GM18499 (cell line): ENCODE results near the gene CCDC121.
"Not testable (repeated sequence)": the region's sequence is repeated elsewhere in the genome, so short reads cannot be mapped to it uniquely, and the experiment has no call there.

Experiments
- ATAC-seq: cut with Tn5 transposase; IDR thresholded peaks from one replicate; pipeline ENCODE4 v1.9.1; 2021; ENCODE audit warnings: moderate number of reproducible peaks; ENCODE audit not compliant: insufficient read depth, unreplicated experiment

CCDC121 gene

GRCh38 chr2:27638037-27638637 is 9.3 kb upstream of the CCDC121 start:
- ATAC-seq, result no peak

GRCh38 chr2:27636766-27637165 is 8.0 kb upstream of the CCDC121 start:
- no peak for ATAC-seq

- ATAC-seq, result no peak
These were observed 5.5 kb upstream of the CCDC121 start for GRCh38 chr2:27634291-27634690.

- ATAC-seq, result not testable (repeated sequence)
These were observed 1.4 kb upstream of the CCDC121 start for GRCh38 chr2:27630257-27630656.

- no peak for ATAC-seq
These were observed 647 bp downstream of the CCDC121 start for GRCh38 chr2:27627963-27628766.

GRCh38 chr2:27626921-27627320 is 1.9 kb downstream of the CCDC121 start:
- not testable (repeated sequence) for ATAC-seq

GRCh38 chr2:27626323-27626722 is 2.5 kb downstream of the CCDC121 start:
- not testable (repeated sequence) for ATAC-seq

- ATAC-seq, result no peak
These were observed 3.9 kb downstream of the CCDC121 start for GRCh38 chr2:27624943-27625342.

- ATAC-seq, result no peak
These were observed 5.9 kb downstream of the CCDC121 start for GRCh38 chr2:27622921-27623384.

GRCh38 chr2:27621524-27621923 is 7.3 kb downstream of the CCDC121 start:
- no peak for ATAC-seq

- ATAC-seq, result no peak
These were observed 13.5 kb downstream of the CCDC121 start for GRCh38 chr2:27615316-27615715.

GRCh38 chr2:27613985-27614384 is 14.8 kb downstream of the CCDC121 start:
- no peak for ATAC-seq

GRCh38 chr2:27606611-27607010 is 22.2 kb downstream of the CCDC121 start:
- ATAC-seq, result no peak

- no peak for ATAC-seq
These were observed 32.2 kb downstream of the CCDC121 start for GRCh38 chr2:27596627-27597026.

- not testable (repeated sequence) for ATAC-seq
These were observed 33.4 kb downstream of the CCDC121 start for GRCh38 chr2:27595412-27595811.

GRCh38 chr2:27594020-27594703 is 34.6 kb downstream of the CCDC121 start:
- ATAC-seq, result not testable (repeated sequence)

- no peak for ATAC-seq
These were observed 35.6 kb downstream of the CCDC121 start for GRCh38 chr2:27593240-27593639.

GRCh38 chr2:27591745-27592144 is 37.1 kb downstream of the CCDC121 start:
- no peak for ATAC-seq

- no peak for ATAC-seq
These were observed 40.5 kb downstream of the CCDC121 start for GRCh38 chr2:27588308-27588707.

GRCh38 chr2:27587025-27587424 is 41.8 kb downstream of the CCDC121 start:
- ATAC-seq, result no peak

GRCh38 chr2:27584597-27584996 is 44.2 kb downstream of the CCDC121 start:
- no peak for ATAC-seq
